ENCODE measurements around the gene MTUS2. TPM values are rescaled to one million over a fixed set of nuclear protein-coding genes. Genes with fewer than 3 reads are reported as not detected.

Gene MTUS2
- total RNA-seq, 1 experiment from 2014 or later, result not detected

DNA sequence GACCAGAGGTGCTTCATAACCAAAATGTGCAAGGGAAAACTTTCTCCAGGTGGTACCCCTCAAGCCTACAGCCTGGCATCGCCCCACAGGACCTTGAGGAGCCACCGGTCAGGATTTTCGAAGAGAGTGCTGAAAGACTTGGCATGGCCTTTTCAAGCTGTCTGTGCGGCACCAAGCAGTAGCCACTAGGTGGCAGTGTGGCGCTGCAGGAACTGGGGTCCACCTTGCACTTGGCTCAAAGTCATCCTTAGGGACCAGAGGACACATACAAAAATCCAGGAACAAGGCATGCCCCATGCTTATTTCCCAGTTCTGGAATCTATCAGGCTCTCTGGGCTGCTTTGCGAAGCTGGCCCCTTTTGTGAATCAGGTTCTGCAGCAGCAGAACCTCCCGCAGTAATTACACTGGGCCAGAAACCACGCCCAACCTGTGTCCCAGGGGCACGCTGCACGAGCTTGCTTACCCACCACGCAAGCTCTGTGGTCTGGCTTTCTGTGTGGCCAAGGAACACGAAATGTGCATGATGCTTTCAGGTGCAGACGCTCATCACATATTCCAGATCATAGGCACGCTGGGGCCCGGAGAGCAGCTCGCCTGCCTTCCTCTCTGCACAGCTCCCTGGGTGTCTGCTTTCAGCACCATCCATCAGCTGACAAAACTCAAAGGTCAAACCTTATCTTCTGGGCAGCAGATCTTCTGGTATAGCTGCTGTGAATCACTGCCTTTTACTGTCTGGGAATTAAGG is 688.2 kb downstream of the MTUS2 start:
- TF ChIP-seq, protein P1, sequence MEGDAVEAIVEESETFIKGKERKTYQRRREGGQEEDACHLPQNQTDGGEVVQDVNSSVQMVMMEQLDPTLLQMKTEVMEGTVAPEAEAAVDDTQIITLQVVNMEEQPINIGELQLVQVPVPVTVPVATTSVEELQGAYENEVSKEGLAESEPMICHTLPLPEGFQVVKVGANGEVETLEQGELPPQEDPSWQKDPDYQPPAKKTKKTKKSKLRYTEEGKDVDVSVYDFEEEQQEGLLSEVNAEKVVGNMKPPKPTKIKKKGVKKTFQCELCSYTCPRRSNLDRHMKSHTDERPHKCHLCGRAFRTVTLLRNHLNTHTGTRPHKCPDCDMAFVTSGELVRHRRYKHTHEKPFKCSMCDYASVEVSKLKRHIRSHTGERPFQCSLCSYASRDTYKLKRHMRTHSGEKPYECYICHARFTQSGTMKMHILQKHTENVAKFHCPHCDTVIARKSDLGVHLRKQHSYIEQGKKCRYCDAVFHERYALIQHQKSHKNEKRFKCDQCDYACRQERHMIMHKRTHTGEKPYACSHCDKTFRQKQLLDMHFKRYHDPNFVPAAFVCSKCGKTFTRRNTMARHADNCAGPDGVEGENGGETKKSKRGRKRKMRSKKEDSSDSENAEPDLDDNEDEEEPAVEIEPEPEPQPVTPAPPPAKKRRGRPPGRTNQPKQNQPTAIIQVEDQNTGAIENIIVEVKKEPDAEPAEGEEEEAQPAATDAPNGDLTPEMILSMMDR (conservative IDR thresholded peaks at IDR 0.05; ENCODE audit: low read depth, low read length), result peak; percentile 95
- TF ChIP-seq EZH2phosphoT487 (IDR thresholded peaks at IDR 0.05; ENCODE audit: borderline replicate concordance, low read length) (no peak), EZH2 (IDR thresholded peaks at IDR 0.05; ENCODE audit: low read length, unreplicated experiment) (no peak)
- Histone ChIP-seq H4K20me1 (ENCODE audit: low read length) (no peaks in the 10 kb centered on the region), H3K9me3 (ENCODE audit: low read length) (no peaks in the 10 kb centered on the region), H3K9ac (ENCODE audit: low read length) (no peak overlapping the region), H3K9me2 (replicated peaks; ENCODE audit: low read length) (no peaks in the 10 kb centered on the region), H3K79me2 (ENCODE audit: low read length) (no peaks in the 10 kb centered on the region), H3K4me3 (ENCODE audit: low read length) (no peak overlapping the region), H3K27ac (ENCODE audit: low read length) (no peak overlapping the region), H3K27me3 (ENCODE audit: low read length) (no peaks in the 10 kb centered on the region), H3K4me2 (ENCODE audit: low read length) (no peak overlapping the region), H3K4me1 (ENCODE audit: insufficient read depth, low read length) (0 out of 2 replicates have a peak, but pooled peaks cover under 1% of the 10 kb centered on the region), H3K36me3 (ENCODE audit: low read depth, low read length) (no peaks in the 10 kb centered on the region), H3F3A (ENCODE audit: low read length, unreplicated experiment) (no peaks in the 10 kb centered on the region), H2AFZ (ENCODE audit: low read length) (no peak overlapping the region)
- no TSS peak for BruUV-seq (replicated peaks)
- POLR2A ChIA-PET (ENCODE audit: unreplicated experiment), result no interaction called here
- intact Hi-C loops (cut with micrococcal nuclease), result loop anchor here (2.0 kb wide), 1 partner anchor 606 kb away; no protein-coding TSS in a partner anchor
- DNase-seq (peak; percentile 86), ATAC-seq (peak; percentile 88)
- CTCF ChIA-PET, result interaction anchor here (0.6 kb wide), 1 partner anchor 607 kb away, joined by 3 read pairs; no protein-coding TSS in a partner anchor

DNA sequence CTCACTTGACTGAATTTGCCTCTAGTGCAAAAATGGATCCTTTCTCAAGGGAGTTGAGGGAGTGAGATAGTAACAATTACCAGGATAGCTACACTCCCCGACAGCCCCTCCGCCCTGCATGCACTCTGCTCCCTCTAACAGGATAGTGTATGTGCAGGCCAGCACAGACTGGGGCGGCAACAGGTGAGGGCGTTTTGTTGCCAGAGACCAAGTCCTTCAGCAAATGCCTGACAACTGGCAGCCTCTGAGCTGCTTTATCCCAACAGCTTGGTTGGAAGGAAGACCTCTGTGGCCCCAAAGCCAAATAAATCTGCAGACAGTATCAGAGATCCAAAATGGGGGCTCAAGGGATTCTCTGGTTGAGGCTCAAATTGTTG is 688.7 kb downstream of the MTUS2 start:
- Histone ChIP-seq H3K9me2 (replicated peaks; ENCODE audit: low read length) (no peaks in the 10 kb centered on the region), H3K4me2 (ENCODE audit: low read length) (no peak overlapping the region)

More for the DNA sequence above, 688.7 kb downstream of the MTUS2 start:
- H3K79me2 ChIP-seq (ENCODE audit: low read length), result no peaks in the 10 kb centered on the region
- intact Hi-C loops (cut with micrococcal nuclease), result loop anchor here (2.0 kb wide), 1 partner anchor 606 kb away; no protein-coding TSS in a partner anchor
- H3K4me3 ChIP-seq (ENCODE audit: low read length), result no peak overlapping the region
- no peaks in the 10 kb centered on the region for H3K9me3 ChIP-seq (ENCODE audit: low read length)
- no peaks in the 10 kb centered on the region for H3K36me3 ChIP-seq (ENCODE audit: low read depth, low read length)
- no TSS peak for BruUV-seq (replicated peaks)
- ATAC-seq (no peak), DNase-seq (no peak)
- H3F3A ChIP-seq (ENCODE audit: low read length, unreplicated experiment), result no peaks in the 10 kb centered on the region
- no peaks in the 10 kb centered on the region for H4K20me1 ChIP-seq (ENCODE audit: low read length)
- no peak overlapping the region for H2AFZ ChIP-seq (ENCODE audit: low read length)
- H3K27me3 ChIP-seq (ENCODE audit: low read length), result no peaks in the 10 kb centered on the region
- POLR2A ChIA-PET (ENCODE audit: unreplicated experiment), result no interaction called here
- H3K9ac ChIP-seq (ENCODE audit: low read length), result no peak overlapping the region
- CTCF ChIA-PET, result no interaction called here
- TF ChIP-seq EZH2phosphoT487 (IDR thresholded peaks at IDR 0.05; ENCODE audit: borderline replicate concordance, low read length), result no peak
- TF ChIP-seq, protein P1 (conservative IDR thresholded peaks at IDR 0.05; ENCODE audit: low read depth, low read length), result no peak
- TF ChIP-seq EZH2 (IDR thresholded peaks at IDR 0.05; ENCODE audit: low read length, unreplicated experiment), result no peak
- H3K27ac ChIP-seq (ENCODE audit: low read length), result no peak overlapping the region
- 0 out of 2 replicates have a peak, but pooled peaks cover 6% of the 10 kb centered on the region for H3K4me1 ChIP-seq (ENCODE audit: insufficient read depth, low read length)
